NCI-H2081 treated with DMSO at 0.1 percent for 48 hours (cell line): ENCODE results near the gene MAP3K10.

Experiments used
- DNase-seq: peaks from one replicate; lab custom pipeline; 2025; lab: John Stamatoyannopoulos, UW

The MAP3K10 gene

GRCh38 chr19:40233811-40234389 is 42.7 kb downstream of the MAP3K10 start:
- no peak for DNase-seq

GRCh38 chr19:40234429-40235237 is 43.4 kb downstream of the MAP3K10 start:
- DNase-seq, result no peak

GRCh38 chr19:40235238-40236025 is 44.2 kb downstream of the MAP3K10 start:
- DNase-seq, result no peak

GRCh38 chr19:40236026-40236355 is 44.8 kb downstream of the MAP3K10 start:
- no peak for DNase-seq

GRCh38 chr19:40236366-40236765 is 45.1 kb downstream of the MAP3K10 start:
- no peak for DNase-seq

- DNase-seq, result no peak
Observed at GRCh38 chr19:40237791-40238190, 46.6 kb downstream of the MAP3K10 start.

GRCh38 chr19:40238775-40239174 is 47.5 kb downstream of the MAP3K10 start:
- no peak for DNase-seq

- no peak for DNase-seq
Observed at GRCh38 chr19:40239415-40240226, 48.4 kb downstream of the MAP3K10 start.

- no peak for DNase-seq
Observed at GRCh38 chr19:40240332-40240731, 49.1 kb downstream of the MAP3K10 start.

- no peak for DNase-seq
Observed at GRCh38 chr19:40241125-40241808, 50.0 kb downstream of the MAP3K10 start.

GRCh38 chr19:40241809-40242384 is 50.7 kb downstream of the MAP3K10 start:
- DNase-seq, result no peak

- DNase-seq, result no peak
Observed at GRCh38 chr19:40242480-40242879, 51.3 kb downstream of the MAP3K10 start.

- no peak for DNase-seq
Observed at GRCh38 chr19:40243181-40243580, 52.0 kb downstream of the MAP3K10 start.

- no peak for DNase-seq
Observed at GRCh38 chr19:40244579-40245317, 53.5 kb downstream of the MAP3K10 start.

GRCh38 chr19:40245506-40246128 is 54.4 kb downstream of the MAP3K10 start:
- no peak for DNase-seq

GRCh38 chr19:40246292-40247073 is 55.3 kb downstream of the MAP3K10 start:
- DNase-seq, result no peak

- DNase-seq, result no peak
Observed at GRCh38 chr19:40247178-40247577, 56.0 kb downstream of the MAP3K10 start.

- no peak for DNase-seq
Observed at GRCh38 chr19:40247735-40248262, 56.6 kb downstream of the MAP3K10 start.

GRCh38 chr19:40249201-40249600 is 58.0 kb downstream of the MAP3K10 start:
- no peak for DNase-seq
